ENCODE measurements around the gene ARL2. TPM values are rescaled to one million over a fixed set of nuclear protein-coding genes. Genes with fewer than 3 reads are reported as not detected.
A peak's percentile ranks its signal among the peaks of the same experiment; 100 is the strongest.

ARL2 gene
- total RNA-seq, 1 experiment from 2014 or later = 219 TPM

DNA sequence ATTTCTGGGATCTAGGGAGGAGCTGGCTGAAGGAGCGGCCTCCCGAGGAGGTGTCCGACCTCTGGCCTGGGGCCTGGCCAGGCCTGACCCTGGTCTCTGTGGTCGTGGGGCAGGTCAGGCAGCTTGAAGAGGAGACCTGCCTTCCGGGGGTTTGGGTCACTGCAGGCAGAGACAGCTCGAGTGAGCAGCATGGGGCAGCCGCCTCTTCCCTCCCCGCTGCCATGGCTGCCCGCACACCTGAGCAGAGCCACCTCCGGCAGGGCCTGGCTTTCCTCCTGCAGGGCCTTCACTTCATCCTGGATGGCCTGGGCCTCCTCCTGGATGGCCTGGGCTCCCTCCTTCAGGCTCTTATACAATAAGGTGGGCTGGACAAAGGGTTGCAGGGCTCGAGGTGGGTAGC lies 52.4 kb downstream of the ARL2 start:
- Histone ChIP-seq H3K4me3 (ENCODE audit: insufficient read depth, low read depth, low read length) (no peak overlapping the region), H3K27me3 (ENCODE audit: control insufficient read depth, insufficient read depth, low read length) (no peaks in the 10 kb centered on the region), H3K36me3 (replicated peaks; ENCODE audit: control insufficient read depth, insufficient read depth, low read length) (no peaks in the 10 kb centered on the region)
- peak; percentile 74 for DNase-seq

GRCh38 chr11:65066805-65067291 lies 52.9 kb downstream of the ARL2 start:
- Histone ChIP-seq H3K36me3 (replicated peaks; ENCODE audit: control insufficient read depth, insufficient read depth, low read length) (no peaks in the 10 kb centered on the region), H3K27me3 (ENCODE audit: control insufficient read depth, insufficient read depth, low read length) (no peaks in the 10 kb centered on the region), H3K4me3 (ENCODE audit: insufficient read depth, low read depth, low read length) (no peak overlapping the region)
- DNase-seq = peak; percentile 92

DNA sequence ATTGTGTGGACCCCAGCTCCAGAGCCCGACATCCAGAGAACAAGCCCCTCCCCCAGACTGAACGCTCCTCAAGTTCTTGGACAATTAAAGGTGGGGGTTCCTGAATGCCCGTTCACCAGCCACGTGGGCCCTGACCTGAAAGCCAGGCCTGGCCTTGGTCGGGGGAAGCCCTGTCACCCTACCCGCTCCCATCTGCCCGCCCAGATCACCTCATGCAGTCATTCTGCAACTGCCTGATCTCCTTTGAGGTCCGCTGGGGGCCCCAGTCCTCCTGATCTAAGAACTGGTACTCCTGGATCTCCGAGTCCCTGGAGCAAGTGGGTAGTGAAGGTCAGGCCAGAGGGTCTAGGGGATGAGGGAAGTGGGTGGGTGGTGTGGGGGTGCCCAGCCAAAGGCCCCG lies 53.5 kb downstream of the ARL2 start:
- H3K4me3 ChIP-seq (ENCODE audit: insufficient read depth, low read depth, low read length) = no peak overlapping the region
- peak; percentile 60 for DNase-seq
- H3K27me3 ChIP-seq (ENCODE audit: control insufficient read depth, insufficient read depth, low read length) = no peaks in the 10 kb centered on the region
- H3K36me3 ChIP-seq (replicated peaks; ENCODE audit: control insufficient read depth, insufficient read depth, low read length) = no peaks in the 10 kb centered on the region

GRCh38 chr11:65069217-65069616 lies 55.3 kb downstream of the ARL2 start:
- no peak for DNase-seq
- H3K36me3 ChIP-seq (replicated peaks; ENCODE audit: control insufficient read depth, insufficient read depth, low read length) = no peaks in the 10 kb centered on the region
- no peak overlapping the region for H3K4me3 ChIP-seq (ENCODE audit: insufficient read depth, low read depth, low read length)
- no peaks in the 10 kb centered on the region for H3K27me3 ChIP-seq (ENCODE audit: control insufficient read depth, insufficient read depth, low read length)

Other genes starting within 250 kb of the ARL2 start
- gene SF1, start 235.6 kb upstream of the ARL2 start, total RNA-seq (2014; rRNA removed; shearing (Covaris generic)) = 66.5 and 80.0 TPM in 2 replicates
- gene MAP4K2, start 210.9 kb upstream of the ARL2 start, total RNA-seq (2014; rRNA removed; shearing (Covaris generic)) = 24.5 and 29.7 TPM in 2 replicates
- 31.7 and 40.0 TPM in 2 replicates for gene MEN1, start 203.6 kb upstream of the ARL2 start, total RNA-seq (2014; rRNA removed; shearing (Covaris generic))
- gene CDC42BPG, start 169.5 kb upstream of the ARL2 start, total RNA-seq (2014; rRNA removed; shearing (Covaris generic)) = 2.3 and 2.6 TPM in 2 replicates
- 23.7 and 30.2 TPM in 2 replicates for gene EHD1, start 135.5 kb upstream of the ARL2 start, total RNA-seq (2014; rRNA removed; shearing (Covaris generic))
- 19.3 and 22.5 TPM in 2 replicates for gene ATG2A, start 97.0 kb upstream of the ARL2 start, total RNA-seq (2014; rRNA removed; shearing (Covaris generic))
- gene PPP2R5B, start 89.5 kb upstream of the ARL2 start, total RNA-seq (2014; rRNA removed; shearing (Covaris generic)) = 5.0 and 6.0 TPM in 2 replicates
- gene GPHA2, start 78.3 kb upstream of the ARL2 start, total RNA-seq (2014; rRNA removed; shearing (Covaris generic)) = 2.4 TPM in 1 of 2 replicates, not detected in the other
- gene MAJIN, start 42.1 kb upstream of the ARL2 start, total RNA-seq (2014; rRNA removed; shearing (Covaris generic)) = 0.97 and 1.1 TPM in 2 replicates
- 0.55 TPM in 1 of 2 replicates, not detected in the other for gene BATF2, start 17.2 kb upstream of the ARL2 start, total RNA-seq (2014; rRNA removed; shearing (Covaris generic))
- gene SNX15, start 13.3 kb downstream of the ARL2 start, total RNA-seq (2014; rRNA removed; shearing (Covaris generic)) = 11.8 and 12.7 TPM in 2 replicates
- 15.4 TPM in 2 replicates for gene SAC3D1, start 27.1 kb downstream of the ARL2 start, total RNA-seq (2014; rRNA removed; shearing (Covaris generic))
- 1.4 and 2.4 TPM in 2 replicates for gene NAALADL1, start 44.4 kb downstream of the ARL2 start, total RNA-seq (2014; rRNA removed; shearing (Covaris generic))
- 83.8 and 88.7 TPM in 2 replicates for gene CDCA5, start 69.9 kb downstream of the ARL2 start, total RNA-seq (2014; rRNA removed; shearing (Covaris generic))
- 53.8 and 55.3 TPM in 2 replicates for gene ZFPL1, start 70.1 kb downstream of the ARL2 start, total RNA-seq (2014; rRNA removed; shearing (Covaris generic))
- gene VPS51, start 82.1 kb downstream of the ARL2 start, total RNA-seq (2014; rRNA removed; shearing (Covaris generic)) = 162 and 186 TPM in 2 replicates
- 31.9 and 45.2 TPM in 2 replicates for gene TM7SF2, start 97.7 kb downstream of the ARL2 start, total RNA-seq (2014; rRNA removed; shearing (Covaris generic))
- 14.1 and 22.5 TPM in 2 replicates for gene ZNHIT2, start 103.5 kb downstream of the ARL2 start, total RNA-seq (2014; rRNA removed; shearing (Covaris generic))
- 779 and 1,014 TPM in 2 replicates for gene FAU, start 108.0 kb downstream of the ARL2 start, total RNA-seq (2014; rRNA removed; shearing (Covaris generic))
- gene MRPL49, start 108.2 kb downstream of the ARL2 start, total RNA-seq (2014; rRNA removed; shearing (Covaris generic)) = 89.9 and 93.3 TPM in 2 replicates
- 11.5 and 21.9 TPM in 2 replicates for gene SYVN1, start 120.4 kb downstream of the ARL2 start, total RNA-seq (2014; rRNA removed; shearing (Covaris generic))
- 2.0 and 2.3 TPM in 2 replicates for gene SPDYC, start 156.1 kb downstream of the ARL2 start, total RNA-seq (2014; rRNA removed; shearing (Covaris generic))
- gene CAPN1, start 167.8 kb downstream of the ARL2 start, total RNA-seq (2014; rRNA removed; shearing (Covaris generic)) = 160 and 165 TPM in 2 replicates
- gene POLA2, start 247.8 kb downstream of the ARL2 start, total RNA-seq (2014; rRNA removed; shearing (Covaris generic)) = 27.6 and 35.2 TPM in 2 replicates

Data from H7 (cell line).